ENCODE measurements around the gene PSMB5.
"Not testable (repeated sequence)": the region's sequence is repeated elsewhere in the genome, so short reads cannot be mapped to it uniquely, and the experiment has no call there.

Gene PSMB5

DNA sequence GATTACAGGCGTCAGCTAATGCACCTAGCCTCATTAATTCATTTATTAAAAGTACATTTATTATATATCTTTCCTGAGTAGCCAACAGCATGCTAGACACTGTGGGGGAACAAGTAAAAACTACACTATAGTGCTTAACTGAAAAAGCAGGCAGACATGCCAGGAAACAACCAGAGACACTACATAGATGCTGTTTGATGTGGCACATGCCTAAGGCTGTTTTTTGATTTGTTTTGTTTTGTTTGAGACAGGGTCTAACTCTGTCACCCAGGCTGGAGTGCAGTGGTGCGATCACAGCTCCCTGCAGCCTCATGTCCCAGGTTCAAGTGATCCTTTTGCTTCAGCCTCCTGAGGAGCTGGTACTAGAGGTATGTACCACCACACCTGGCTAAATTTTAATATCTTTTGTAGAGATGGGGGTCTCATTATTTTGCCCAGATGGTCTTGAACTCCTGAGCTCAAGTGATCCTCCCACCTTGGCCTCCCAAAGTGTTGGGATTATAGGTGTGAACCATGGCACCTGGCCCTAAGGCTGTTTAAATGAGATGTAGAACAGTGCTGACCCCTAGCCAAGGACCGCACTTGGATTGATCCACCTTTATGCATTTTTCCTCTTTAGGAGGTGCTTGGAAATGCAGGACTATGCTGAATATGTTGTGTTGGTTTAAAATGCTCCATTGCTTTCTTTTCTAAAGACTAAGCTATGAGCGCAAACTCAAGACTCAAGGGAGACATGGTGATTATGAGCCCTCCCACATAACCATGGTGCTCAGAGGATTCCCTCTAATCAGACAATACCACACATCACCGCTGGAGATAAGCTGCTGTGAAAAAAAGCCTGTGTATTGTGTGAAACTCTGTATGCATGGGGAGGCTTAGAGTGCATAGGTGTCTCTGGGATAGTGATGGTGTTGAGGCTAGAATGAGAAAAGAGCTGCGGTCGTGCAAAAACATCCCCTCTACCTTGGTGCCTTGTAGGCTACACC is 14.3 kb downstream of the PSMB5 start:
- H3K27me3 ChIP-seq (ENCODE audit: insufficient read depth, low read length): no peaks in the 10 kb centered on the region
- peaks cover 30% of the 10 kb centered on the region for H3K36me3 ChIP-seq (ENCODE audit: insufficient read depth, low read depth, low read length)
- no peak overlapping the region for H3K9ac ChIP-seq (ENCODE audit: low read depth, low read length)
- H3K4me3 ChIP-seq (ENCODE audit: low read length): no peak overlapping the region
- H3K27ac ChIP-seq (ENCODE audit: low read length): no peak overlapping the region
- no peaks in the 10 kb centered on the region for H3K9me3 ChIP-seq (ENCODE audit: insufficient read depth, low read depth, low read length)
- H3K4me1 ChIP-seq (ENCODE audit: insufficient read depth, low read length): 0 out of 2 replicates have a peak, but pooled peaks cover under 1% of the 10 kb centered on the region

DNA sequence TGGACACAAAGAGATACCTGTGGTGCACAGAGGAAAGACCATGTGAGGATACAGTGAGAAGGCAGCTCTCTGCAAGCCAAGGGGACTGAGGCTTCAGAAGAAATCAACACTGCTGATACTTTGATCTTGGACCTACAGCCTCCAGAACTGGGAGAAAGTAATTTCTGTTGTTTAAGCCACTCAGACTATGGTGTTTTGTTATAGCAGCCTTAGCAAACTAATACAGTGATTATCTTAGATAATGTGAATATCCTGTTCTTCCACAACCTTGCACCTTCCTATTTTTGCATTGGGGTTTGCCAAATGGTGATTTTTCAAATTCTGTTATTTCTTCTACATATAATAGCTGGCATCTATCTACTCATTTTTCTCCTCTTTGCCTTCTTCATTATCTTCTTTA is 16.6 kb downstream of the PSMB5 start:
- Histone ChIP-seq H3K27ac (ENCODE audit: low read length) (no peak overlapping the region), H3K9me3 (ENCODE audit: insufficient read depth, low read depth, low read length) (no peaks in the 10 kb centered on the region), H3K9ac (ENCODE audit: low read depth, low read length) (no peak overlapping the region), H3K4me3 (ENCODE audit: low read length) (no peak overlapping the region), H3K36me3 (ENCODE audit: insufficient read depth, low read depth, low read length) (0 out of 2 replicates have a peak, but pooled peaks cover 8% of the 10 kb centered on the region), H3K27me3 (ENCODE audit: insufficient read depth, low read length) (no peaks in the 10 kb centered on the region), H3K4me1 (ENCODE audit: insufficient read depth, low read length) (no peaks in the 10 kb centered on the region)

DNA sequence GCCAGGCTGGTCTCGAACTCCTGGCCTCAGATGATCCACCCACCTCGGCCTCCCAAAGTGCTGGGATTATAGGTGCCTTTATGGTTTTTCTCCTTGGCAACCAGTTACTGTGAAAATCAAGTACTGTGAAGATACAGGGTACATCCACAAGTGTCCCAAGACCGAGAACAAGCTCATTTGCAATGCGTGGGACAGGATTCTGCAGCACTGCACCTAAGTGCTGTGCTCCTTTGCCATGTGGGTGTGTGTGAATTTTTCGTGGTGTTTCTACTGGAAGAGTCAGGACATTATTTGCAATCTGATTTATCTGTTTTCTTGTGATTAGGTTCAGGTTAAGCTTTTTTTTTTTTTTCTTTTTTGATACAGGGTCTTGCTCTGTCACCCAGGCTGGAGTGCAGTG is 17.6 kb downstream of the PSMB5 start:
- H3K27me3 ChIP-seq (ENCODE audit: insufficient read depth, low read length): no peaks in the 10 kb centered on the region
- H3K4me3 ChIP-seq (ENCODE audit: low read length): no peak overlapping the region
- 0 out of 2 replicates have a peak, but pooled peaks cover 5% of the 10 kb centered on the region for H3K36me3 ChIP-seq (ENCODE audit: insufficient read depth, low read depth, low read length)
- no peak overlapping the region for H3K9ac ChIP-seq (ENCODE audit: low read depth, low read length)
- H3K9me3 ChIP-seq (ENCODE audit: insufficient read depth, low read depth, low read length): no peaks in the 10 kb centered on the region
- no peak overlapping the region for H3K27ac ChIP-seq (ENCODE audit: low read length)
- H3K4me1 ChIP-seq (ENCODE audit: insufficient read depth, low read length): no peaks in the 10 kb centered on the region

DNA sequence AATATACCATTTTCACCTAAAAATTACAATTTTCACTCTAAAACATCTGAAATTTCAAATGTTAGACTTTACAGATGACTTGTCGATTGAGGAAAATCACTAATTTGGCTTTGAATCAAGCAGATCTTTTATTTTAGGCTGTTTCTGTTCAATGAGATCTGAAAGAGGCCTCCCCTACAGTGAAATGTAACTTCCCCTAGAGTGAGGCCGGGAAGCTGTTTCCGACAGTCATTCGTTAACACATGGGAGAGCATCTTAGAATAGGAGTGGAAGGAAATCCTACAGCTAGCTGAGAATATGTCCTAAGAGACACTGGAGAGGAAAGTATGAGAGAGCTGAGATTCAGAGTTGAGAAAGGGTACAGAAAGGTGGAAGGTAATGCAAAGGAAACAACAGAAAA is 19.1 kb downstream of the PSMB5 start:
- Histone ChIP-seq H3K27me3 (ENCODE audit: insufficient read depth, low read length) (no peaks in the 10 kb centered on the region), H3K9me3 (ENCODE audit: insufficient read depth, low read depth, low read length) (no peaks in the 10 kb centered on the region), H3K9ac (ENCODE audit: low read depth, low read length) (no peak overlapping the region), H3K27ac (ENCODE audit: low read length) (no peak overlapping the region), H3K4me1 (ENCODE audit: insufficient read depth, low read length) (no peaks in the 10 kb centered on the region), H3K36me3 (ENCODE audit: insufficient read depth, low read depth, low read length) (no peaks in the 10 kb centered on the region), H3K4me3 (ENCODE audit: low read length) (no peak overlapping the region)

DNA sequence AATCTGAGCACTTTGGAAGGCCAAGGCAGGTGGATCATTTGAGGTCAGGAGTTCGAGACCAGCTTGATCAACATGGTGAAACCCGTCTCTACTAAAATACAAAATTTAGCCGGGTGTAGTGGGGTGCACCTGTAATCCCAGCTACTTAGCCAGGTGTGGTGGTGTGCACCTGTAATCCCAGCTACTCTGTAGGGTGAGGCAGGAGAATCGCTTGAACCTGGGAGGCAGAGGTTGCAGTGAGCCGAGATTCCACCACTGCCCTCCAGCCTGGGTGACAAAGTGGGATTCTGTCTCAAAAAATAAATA is 21.0 kb downstream of the PSMB5 start:
- not testable (repeated sequence) for H3K9ac ChIP-seq (ENCODE audit: low read depth, low read length); H3K4me3 ChIP-seq (ENCODE audit: low read length); H3K4me1 ChIP-seq (ENCODE audit: insufficient read depth, low read length); H3K27ac ChIP-seq (ENCODE audit: low read length); H3K36me3 ChIP-seq (ENCODE audit: insufficient read depth, low read depth, low read length); H3K9me3 ChIP-seq (ENCODE audit: insufficient read depth, low read depth, low read length); H3K27me3 ChIP-seq (ENCODE audit: insufficient read depth, low read length)

DNA sequence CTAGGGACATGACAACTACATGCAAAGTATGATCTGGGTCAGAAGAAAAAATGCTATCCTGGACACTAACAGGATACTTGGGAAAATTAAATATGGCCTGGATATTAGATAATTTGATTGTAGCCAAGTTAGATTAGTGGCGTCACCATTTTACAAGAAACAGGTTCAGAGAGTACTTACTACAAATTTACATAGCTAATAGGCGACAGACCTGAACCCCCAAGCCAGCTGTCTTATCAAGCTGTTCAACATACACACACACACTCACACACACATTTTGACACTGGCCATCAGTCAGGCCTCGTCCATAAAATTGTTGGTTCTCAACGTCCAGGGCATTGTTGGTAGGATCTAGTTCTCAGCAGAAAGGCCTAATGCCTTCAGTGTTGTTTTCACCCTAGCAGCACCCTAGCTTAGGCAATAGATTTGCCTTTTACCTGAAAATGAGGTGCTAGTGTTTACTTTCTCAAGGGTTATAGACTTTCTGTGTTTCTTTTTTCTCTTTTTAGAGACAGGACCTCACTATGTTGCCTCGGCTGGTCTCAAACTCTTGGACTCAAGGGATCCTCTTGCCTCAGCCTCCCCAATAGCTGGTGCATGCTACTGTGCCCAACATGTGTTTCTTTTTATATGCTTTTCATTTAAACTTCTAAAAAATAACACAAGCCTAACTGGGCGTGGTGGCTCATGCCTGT is 21.5 kb downstream of the PSMB5 start:
- no peak overlapping the region for H3K27ac ChIP-seq (ENCODE audit: low read length)
- peaks cover 3% of the 10 kb centered on the region; the same call in 1 of the 2 replicates for H3K4me1 ChIP-seq (ENCODE audit: insufficient read depth, low read length)
- H3K27me3 ChIP-seq (ENCODE audit: insufficient read depth, low read length): no peaks in the 10 kb centered on the region
- H3K9me3 ChIP-seq (ENCODE audit: insufficient read depth, low read depth, low read length): no peaks in the 10 kb centered on the region
- no peak overlapping the region for H3K4me3 ChIP-seq (ENCODE audit: low read length)
- H3K9ac ChIP-seq (ENCODE audit: low read depth, low read length): no peak overlapping the region
- H3K36me3 ChIP-seq (ENCODE audit: insufficient read depth, low read depth, low read length): no peaks in the 10 kb centered on the region

DNA sequence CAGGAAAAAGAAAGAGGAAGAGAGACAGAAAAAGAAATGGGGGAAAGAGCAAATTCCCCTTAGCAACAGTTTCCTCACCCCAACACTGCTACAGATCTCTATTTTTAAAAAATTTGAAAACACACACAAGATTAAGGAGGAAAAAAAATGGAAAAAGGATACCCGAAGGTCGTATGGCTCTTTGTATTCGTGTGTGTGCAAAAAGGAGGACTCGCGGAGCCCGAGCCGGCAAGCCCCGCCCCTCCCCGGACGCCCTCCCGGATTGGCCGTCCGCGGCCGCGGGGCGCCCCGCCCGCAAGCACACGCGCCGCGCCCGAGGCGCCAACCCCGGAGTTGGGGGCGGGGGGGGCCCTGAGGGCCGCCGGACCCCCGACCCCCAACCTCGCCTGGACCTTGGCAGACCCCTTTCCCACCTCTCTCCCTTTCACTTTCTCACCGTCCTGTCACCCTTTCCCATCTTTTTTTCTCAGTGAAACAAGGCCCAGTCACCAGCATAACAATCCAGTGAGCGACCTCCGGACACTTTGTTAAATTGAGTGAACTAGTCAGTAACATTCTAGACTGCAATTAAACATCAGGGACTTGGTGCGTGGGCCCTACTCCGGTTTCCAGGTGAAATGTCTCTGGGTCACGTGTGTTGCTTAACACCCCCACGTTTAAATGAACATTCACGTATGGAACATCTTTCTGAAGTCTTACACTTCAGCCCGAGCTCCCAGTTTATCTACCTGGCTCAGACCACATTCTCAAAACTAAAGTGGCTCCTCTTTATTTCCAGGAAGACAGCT is 24.6 kb downstream of the PSMB5 start, which contains the start of gene C14orf93:
Gene C14orf93, minus strand, starts transcription at position 205 of the 788 bp plus-strand sequence. CDS start 11,120 bp downstream, outside the sequence.
- Histone ChIP-seq H3K36me3 (ENCODE audit: insufficient read depth, low read depth, low read length) (no peaks in the 10 kb centered on the region), H3K9ac (ENCODE audit: low read depth, low read length) (peak within 1 kb of the TSS; percentile 71; the same call in 1 of the 2 replicates), H3K27ac (ENCODE audit: low read length) (peak within 1 kb of the TSS; percentile 33), H3K4me3 (ENCODE audit: low read length) (peak within 1 kb of the TSS; percentile 60), H3K4me1 (ENCODE audit: insufficient read depth, low read length) (peaks cover 13% of the 10 kb centered on the region; the same call in 1 of the 2 replicates), H3K9me3 (ENCODE audit: insufficient read depth, low read depth, low read length) (no peaks in the 10 kb centered on the region), H3K27me3 (ENCODE audit: insufficient read depth, low read length) (no peaks in the 10 kb centered on the region)

DNA sequence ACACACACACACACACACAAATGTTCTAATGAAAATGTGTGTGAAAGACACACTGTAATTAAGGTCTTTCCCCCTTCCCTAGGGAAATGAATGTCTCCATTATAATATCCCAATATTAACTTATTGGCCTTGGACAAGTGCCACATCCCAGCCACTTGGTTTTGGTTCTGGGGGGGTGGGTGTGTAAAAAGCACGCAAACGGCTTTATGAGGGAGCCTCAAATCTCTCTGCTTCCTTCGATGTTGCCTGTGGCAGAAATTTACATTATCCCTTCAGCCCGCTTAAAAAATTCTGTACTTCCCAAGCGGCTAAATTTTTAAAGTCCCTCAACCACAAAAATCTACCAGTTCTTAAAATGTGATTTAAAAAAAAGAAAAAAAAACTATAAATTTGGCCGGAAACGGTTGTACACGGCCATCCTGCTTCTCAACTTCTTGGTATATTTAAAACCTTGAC is 25.2 kb downstream of the PSMB5 start:
- peaks cover 13% of the 10 kb centered on the region; the same call in 1 of the 2 replicates for H3K4me1 ChIP-seq (ENCODE audit: insufficient read depth, low read length)
- H3K36me3 ChIP-seq (ENCODE audit: insufficient read depth, low read depth, low read length): no peaks in the 10 kb centered on the region
- H3K27me3 ChIP-seq (ENCODE audit: insufficient read depth, low read length): no peaks in the 10 kb centered on the region
- no peaks in the 10 kb centered on the region for H3K9me3 ChIP-seq (ENCODE audit: insufficient read depth, low read depth, low read length)
- H3K4me3 ChIP-seq (ENCODE audit: low read length): peak overlapping the region; percentile 60
- peak overlapping the region; percentile 33 for H3K27ac ChIP-seq (ENCODE audit: low read length)
- peak overlapping the region; percentile 45; the same call in 1 of the 2 replicates for H3K9ac ChIP-seq (ENCODE audit: low read depth, low read length)

DNA sequence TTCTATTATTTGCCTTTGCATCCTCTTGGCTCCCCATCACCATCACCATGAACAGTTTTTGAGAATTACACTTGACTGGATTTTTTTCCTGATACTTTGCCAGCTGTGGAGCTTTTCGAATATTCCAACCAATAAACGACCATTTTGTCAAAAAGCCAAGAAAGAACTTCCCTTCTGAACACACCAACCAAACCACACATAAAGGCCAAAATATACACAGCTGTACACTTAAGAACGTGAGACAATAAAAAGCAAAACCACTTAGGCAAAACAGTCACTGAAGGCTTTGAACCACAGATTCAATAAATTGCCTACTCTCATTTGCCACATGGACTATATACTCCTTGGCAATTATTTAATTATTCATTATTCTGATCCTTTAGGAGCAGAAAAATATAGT is 25.9 kb downstream of the PSMB5 start:
- no peaks in the 10 kb centered on the region for H3K36me3 ChIP-seq (ENCODE audit: insufficient read depth, low read depth, low read length)
- H3K4me3 ChIP-seq (ENCODE audit: low read length): no peak overlapping the region
- peaks cover 13% of the 10 kb centered on the region; the same call in 1 of the 2 replicates for H3K4me1 ChIP-seq (ENCODE audit: insufficient read depth, low read length)
- no peak overlapping the region for H3K27ac ChIP-seq (ENCODE audit: low read length)
- H3K9me3 ChIP-seq (ENCODE audit: insufficient read depth, low read depth, low read length): no peaks in the 10 kb centered on the region
- H3K9ac ChIP-seq (ENCODE audit: low read depth, low read length): no peak overlapping the region
- no peaks in the 10 kb centered on the region for H3K27me3 ChIP-seq (ENCODE audit: insufficient read depth, low read length)

DNA sequence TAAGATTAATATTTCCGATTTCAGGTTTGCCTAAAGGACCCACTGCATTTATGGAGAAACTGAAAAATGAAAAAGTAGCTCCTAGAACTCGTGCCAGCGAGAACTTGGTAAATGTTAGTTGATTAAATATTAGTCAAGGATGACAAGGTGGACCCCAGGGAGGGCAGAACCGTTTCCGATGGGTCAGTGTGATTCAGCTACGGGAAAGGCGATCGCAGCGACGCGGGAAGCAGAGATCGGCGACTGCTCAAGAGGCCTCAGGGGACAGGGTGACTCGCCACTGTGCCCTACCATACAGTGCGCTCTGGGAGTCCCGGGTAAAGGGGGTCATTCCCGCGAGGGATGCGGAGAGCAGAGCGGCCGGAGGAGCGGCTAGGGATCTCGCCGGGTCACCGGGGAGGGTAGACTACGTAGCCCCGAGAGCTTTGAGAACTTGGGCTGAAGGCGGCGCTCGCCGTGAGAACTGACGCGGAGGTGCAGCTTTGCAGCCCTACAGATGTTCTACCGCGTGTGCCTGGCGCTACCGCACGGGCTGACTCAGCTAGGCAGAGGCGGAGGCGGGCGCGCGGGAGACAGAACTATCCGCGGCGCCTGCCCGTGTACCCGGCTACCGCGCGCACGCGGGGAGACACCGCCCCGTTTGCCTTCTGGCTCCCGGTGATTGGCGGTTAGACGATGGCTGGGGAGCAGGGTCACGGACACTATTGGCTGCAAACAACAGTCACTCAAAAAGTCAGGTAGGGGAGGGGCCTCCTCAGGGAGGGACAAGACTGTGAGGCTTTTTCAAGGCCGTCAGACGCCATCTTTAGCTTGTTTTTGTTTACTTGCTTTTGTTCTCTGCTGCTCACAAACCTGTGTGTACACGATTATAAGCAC is 27.9 kb downstream of the PSMB5 start:
- Histone ChIP-seq H3K4me3 (ENCODE audit: low read length) (peak overlapping the region; percentile 88), H3K27ac (ENCODE audit: low read length) (peak overlapping the region; percentile 98), H3K9me3 (ENCODE audit: insufficient read depth, low read depth, low read length) (no peaks in the 10 kb centered on the region), H3K9ac (ENCODE audit: low read depth, low read length) (peak overlapping the region; percentile 96), H3K4me1 (ENCODE audit: insufficient read depth, low read length) (peaks cover 13% of the 10 kb centered on the region; the same call in 1 of the 2 replicates), H3K36me3 (ENCODE audit: insufficient read depth, low read depth, low read length) (no peaks in the 10 kb centered on the region), H3K27me3 (ENCODE audit: insufficient read depth, low read length) (no peaks in the 10 kb centered on the region)

Measured in iPS-20b (cell line).